Thyroid gland (tissue), 4 donors: Measurements from ENCODE around the gene CRTC3.

Experiments used
- CTCF ChIP-seq, 6 experiments: fragments of 200-600 bp in 3 of 6; fragments of 450-650 bp in 3 of 6; sonication (generic) in 3 of 6; IDR thresholded peaks; one replicate each; pipeline ENCODE4 v1.5.1; 2016 to 2019; ENCODE audit warnings: antibody characterized with exemption in 6 of 6, mild to moderate bottlenecking in 2 of 6, inconsistent platforms in 1 of 6, moderate library complexity in 1 of 6
- POLR2A ChIP-seq, 2 donors: fragments of 450-650 bp; IDR thresholded peaks; one replicate each; pipeline ENCODE4 v1.6.1; 2017; ENCODE audit warnings: antibody characterized with exemption in 2 of 2, mild to moderate bottlenecking in 2 of 2, moderate library complexity in 1 of 2

- TF ChIP-seq CTCF (IDR thresholded peaks at IDR 0.05), result no peak
- no peak for TF ChIP-seq POLR2A (IDR thresholded peaks at IDR 0.05)
Observed at GRCh38 chr15:90681056-90681455, 151.3 kb downstream of the CRTC3 start.
